Caco-2 (cell line): ENCODE results near the gene NPR1. TPM values are rescaled to one million over a fixed set of nuclear protein-coding genes. Genes with fewer than 3 reads are reported as not detected.

ENCODE experiments used
- BruUV-seq: library from RNA; stranded (reverse); fragments of 400-500 nt; replicated peaks from 2 replicates; lab custom pipeline; 2021; lab: Mats Ljungman, UMichigan
- CTCF ChIA-PET: fragments of 300-600 bp; sonication (Branson Sonifier 250); formaldehyde crosslinking; loops from one replicate; lab custom pipeline; 2022; ENCODE audit warnings: antibody characterized with exemption; lab: Charles Lee
- POLR2A ChIA-PET: fragments of 300-600 bp; sonication (Branson Sonifier 250); formaldehyde crosslinking; loops from one replicate; lab custom pipeline; 2022; ENCODE audit warnings: antibody characterized with exemption; lab: Charles Lee
- DNase-seq, 2 experiments: peaks; one replicate each; pipeline versions ENCODE4 v3.0.0 to v3.0.0-alpha.2; 2020 to 2022
- H3K27me3 ChIP-seq: replicated peaks from 2 replicates; pipeline ENCODE4 v1.6.0; 2011; ENCODE audit warnings: low read length; ENCODE audit not compliant: control insufficient read depth, insufficient read depth
- H3K36me3 ChIP-seq: 2 replicates; pipeline ENCODE4 v1.5.1; 2011; ENCODE audit warnings: low read length; ENCODE audit not compliant: control insufficient read depth, insufficient read depth
- H3K4me1 ChIP-seq: fragments of 250-450 bp; sonication (Bioruptor Pico); 2 replicates; pipeline ENCODE4 v1.5.1; 2020; ENCODE audit warnings: mild to moderate bottlenecking
- H3K4me3 ChIP-seq: 2 replicates; pipeline ENCODE4 v1.5.1; 2011; ENCODE audit warnings: low read depth, mild to moderate bottlenecking, control low read depth, low read length
- H3K9me3 ChIP-seq: fragments of 250-450 bp; sonication (Bioruptor Pico); 2 replicates; pipeline ENCODE4 v1.5.1; 2020; ENCODE audit warnings: mild to moderate bottlenecking, moderate library complexity
- H3K27ac Mint-ChIP-seq: one replicate; pipeline ENCODE4 v1.8.0; 2022; ENCODE audit warnings: mixed read lengths; ENCODE audit not compliant: unreplicated experiment
- H3K27me3 Mint-ChIP-seq: one replicate; pipeline ENCODE4 v1.8.0; 2022; ENCODE audit warnings: mixed read lengths; ENCODE audit not compliant: insufficient read depth, unreplicated experiment
- H3K36me3 Mint-ChIP-seq: one replicate; pipeline ENCODE4 v1.8.0; 2022; ENCODE audit warnings: mild to moderate bottlenecking, mixed read lengths; ENCODE audit not compliant: insufficient read depth, unreplicated experiment
- H3K4me1 Mint-ChIP-seq: one replicate; pipeline ENCODE4 v1.8.0; 2022; ENCODE audit warnings: low read depth, mixed read lengths; ENCODE audit not compliant: unreplicated experiment
- H3K4me3 Mint-ChIP-seq: one replicate; pipeline ENCODE4 v1.8.0; 2022; ENCODE audit warnings: mild to moderate bottlenecking, moderate library complexity, mixed read lengths; ENCODE audit not compliant: unreplicated experiment
- H3K9me3 Mint-ChIP-seq: one replicate; pipeline ENCODE4 v1.8.0; 2022; ENCODE audit warnings: mixed read lengths; ENCODE audit not compliant: unreplicated experiment
- intact Hi-C: fragments of 100-400 bp; cut with micrococcal nuclease; formaldehyde crosslinking; loops from one replicate; pipeline ENCODE4 v1.10.0; 2022; ENCODE audit not compliant: unreplicated experiment
- total RNA-seq: library from RNA; stranded (reverse); gene quantifications from 2 replicates; pipeline ENCODE4 v1.2.3, GENCODE V29; 2022
- TF ChIP-seq, protein P1 (sequence below), 2 experiments: fragments of 200-600 bp in 1 of 2; IDR thresholded peaks; 1 replicate in 1 of 2; 2 replicates in 1 of 2; pipeline versions ENCODE4 v1.5.1 to v1.8.0; 2011 to 2022; ENCODE audit warnings: antibody characterized with exemption in 1 of 2, control low read depth in 1 of 2, inconsistent platforms in 1 of 2, low read depth in 1 of 2, low read length in 1 of 2, mild to moderate bottlenecking in 1 of 2, moderate library complexity in 1 of 2; ENCODE audit not compliant: insufficient read depth in 1 of 2, severe bottlenecking in 1 of 2, unreplicated experiment in 1 of 2

Gene NPR1
- total RNA-seq, 1 experiment from 2014 or later, result 1.4 TPM

DNA sequence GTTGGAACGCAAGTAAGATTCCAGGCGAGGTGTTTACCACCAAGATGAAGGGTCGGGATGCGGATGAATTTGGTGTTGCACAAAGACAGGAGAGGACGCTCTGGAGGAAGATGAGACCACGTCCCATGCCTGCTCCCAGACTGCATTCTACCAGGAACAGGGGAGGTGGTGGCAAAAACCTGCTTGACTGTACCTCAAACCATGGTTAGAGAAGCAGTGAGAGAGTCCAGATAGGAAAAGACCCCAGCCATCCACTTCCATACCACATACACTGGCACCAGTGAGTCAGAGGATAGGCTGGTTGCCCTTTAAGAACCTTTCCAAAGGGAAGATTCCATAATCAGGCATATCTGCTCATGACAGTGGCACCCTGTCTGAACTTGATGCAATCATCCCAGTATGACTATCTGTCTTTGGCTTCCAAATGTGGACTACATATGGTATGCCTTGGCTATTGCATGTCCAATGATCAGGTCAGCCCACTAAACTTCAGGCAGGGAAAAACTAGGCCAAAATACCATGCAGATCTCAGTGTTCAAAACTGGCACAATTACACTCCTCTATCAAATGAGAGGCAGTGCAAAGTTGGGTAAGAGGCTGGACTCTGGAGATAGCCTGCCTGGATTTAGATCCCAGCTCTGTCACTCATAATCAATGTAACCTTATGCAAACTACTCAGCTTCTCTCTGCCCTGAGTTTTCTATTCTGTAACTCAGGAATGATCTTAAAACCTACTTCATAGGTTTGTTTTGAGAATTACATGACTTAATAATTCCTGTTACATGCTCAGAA, 20.6 kb downstream of the NPR1 start:
- Histone ChIP-seq H3K27me3 (no peaks in the 10 kb centered on the region), H3K9me3 (no peaks in the 10 kb centered on the region), H3K4me3 (no peak overlapping the region), H3K4me1 (peaks cover 13% of the 10 kb centered on the region), H3K36me3 (no peaks in the 10 kb centered on the region)
- no TSS peak for BruUV-seq
- TF ChIP-seq, protein P1, sequence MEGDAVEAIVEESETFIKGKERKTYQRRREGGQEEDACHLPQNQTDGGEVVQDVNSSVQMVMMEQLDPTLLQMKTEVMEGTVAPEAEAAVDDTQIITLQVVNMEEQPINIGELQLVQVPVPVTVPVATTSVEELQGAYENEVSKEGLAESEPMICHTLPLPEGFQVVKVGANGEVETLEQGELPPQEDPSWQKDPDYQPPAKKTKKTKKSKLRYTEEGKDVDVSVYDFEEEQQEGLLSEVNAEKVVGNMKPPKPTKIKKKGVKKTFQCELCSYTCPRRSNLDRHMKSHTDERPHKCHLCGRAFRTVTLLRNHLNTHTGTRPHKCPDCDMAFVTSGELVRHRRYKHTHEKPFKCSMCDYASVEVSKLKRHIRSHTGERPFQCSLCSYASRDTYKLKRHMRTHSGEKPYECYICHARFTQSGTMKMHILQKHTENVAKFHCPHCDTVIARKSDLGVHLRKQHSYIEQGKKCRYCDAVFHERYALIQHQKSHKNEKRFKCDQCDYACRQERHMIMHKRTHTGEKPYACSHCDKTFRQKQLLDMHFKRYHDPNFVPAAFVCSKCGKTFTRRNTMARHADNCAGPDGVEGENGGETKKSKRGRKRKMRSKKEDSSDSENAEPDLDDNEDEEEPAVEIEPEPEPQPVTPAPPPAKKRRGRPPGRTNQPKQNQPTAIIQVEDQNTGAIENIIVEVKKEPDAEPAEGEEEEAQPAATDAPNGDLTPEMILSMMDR (IDR thresholded peaks at IDR 0.05; ENCODE audit: insufficient read depth in 1 of 2, low read depth in 1 of 2, low read length in 1 of 2, severe bottlenecking in 1 of 2, unreplicated experiment in 1 of 2), result no peak
- peaks cover 10% of the 10 kb centered on the region for H3K4me1 Mint-ChIP-seq
- ChIA-PET POLR2A (interaction anchor here (0.7 kb wide), 1 partner anchor 36 kb away, joined by 3 read pairs; no protein-coding TSS in a partner anchor), CTCF (no interaction called here)
- no peak for DNase-seq
- H3K9me3 Mint-ChIP-seq, result no peaks in the 10 kb centered on the region
- intact Hi-C loops, result no loop called here
- H3K36me3 Mint-ChIP-seq, result no peaks in the 10 kb centered on the region
- H3K27ac Mint-ChIP-seq, result no peak overlapping the region
- no peaks in the 10 kb centered on the region for H3K27me3 Mint-ChIP-seq
- H3K4me3 Mint-ChIP-seq, result no peak overlapping the region

- no TSS peak for BruUV-seq
- POLR2A ChIA-PET, result interaction anchor here (0.7 kb wide), 1 partner anchor 36 kb away, joined by 3 read pairs; no protein-coding TSS in a partner anchor
These were observed 21.3 kb downstream of the NPR1 start for GRCh38 chr1:153699768-153700167.

DNA sequence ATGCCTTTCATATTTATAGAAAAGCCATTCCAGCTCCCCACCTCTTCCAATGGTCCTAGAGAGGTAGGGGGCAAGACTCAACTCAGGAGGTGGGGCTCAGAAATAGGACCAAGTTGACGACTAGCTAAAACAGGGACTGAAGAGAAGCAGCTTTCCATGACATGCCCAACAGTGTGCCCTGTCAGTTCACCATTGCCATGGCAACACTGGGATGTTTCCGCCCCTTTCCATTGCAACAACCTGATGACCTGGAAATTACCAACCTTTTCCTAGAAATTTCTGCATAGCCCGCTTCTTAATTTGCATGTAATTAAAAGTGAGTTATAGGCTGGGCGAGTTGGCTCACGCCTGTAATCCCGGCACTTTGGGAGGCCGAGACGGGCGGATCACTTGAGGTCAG, 27.0 kb downstream of the NPR1 start:
- TF ChIP-seq, protein P1 (IDR thresholded peaks at IDR 0.05; ENCODE audit: insufficient read depth in 1 of 2, low read depth in 1 of 2, low read length in 1 of 2, severe bottlenecking in 1 of 2, unreplicated experiment in 1 of 2), result no peak
- intact Hi-C loops, result no loop called here
- BruUV-seq, result no TSS peak
- no peaks in the 10 kb centered on the region for H3K27me3 Mint-ChIP-seq
- Histone ChIP-seq H3K36me3 (no peaks in the 10 kb centered on the region), H3K9me3 (no peaks in the 10 kb centered on the region), H3K27me3 (no peaks in the 10 kb centered on the region), H3K4me1 (no peaks in the 10 kb centered on the region), H3K4me3 (no peak overlapping the region)
- no peak overlapping the region for H3K27ac Mint-ChIP-seq
- POLR2A ChIA-PET, result no interaction called here
- DNase-seq, result no peak
- H3K9me3 Mint-ChIP-seq, result no peaks in the 10 kb centered on the region
- H3K36me3 Mint-ChIP-seq, result no peaks in the 10 kb centered on the region
- CTCF ChIA-PET, result no interaction called here
- H3K4me3 Mint-ChIP-seq, result no peak overlapping the region
- peaks cover 7% of the 10 kb centered on the region for H3K4me1 Mint-ChIP-seq

More at GRCh38 chr1:153699768-153700167, 21.3 kb downstream of the NPR1 start:
- CTCF ChIA-PET, result no interaction called here
- no peak for DNase-seq
- Mint-ChIP-seq H3K9me3 (no peaks in the 10 kb centered on the region), H3K36me3 (no peaks in the 10 kb centered on the region), H3K27ac (no peak overlapping the region), H3K27me3 (no peaks in the 10 kb centered on the region), H3K4me1 (peaks cover 10% of the 10 kb centered on the region), H3K4me3 (no peak overlapping the region)
- TF ChIP-seq, protein P1 (IDR thresholded peaks at IDR 0.05; ENCODE audit: insufficient read depth in 1 of 2, low read depth in 1 of 2, low read length in 1 of 2, severe bottlenecking in 1 of 2, unreplicated experiment in 1 of 2), result no peak
- no peak overlapping the region for H3K4me3 ChIP-seq
- intact Hi-C loops, result no loop called here
- no peaks in the 10 kb centered on the region for H3K36me3 ChIP-seq
- peaks cover 13% of the 10 kb centered on the region for H3K4me1 ChIP-seq
- H3K9me3 ChIP-seq, result no peaks in the 10 kb centered on the region
- no peaks in the 10 kb centered on the region for H3K27me3 ChIP-seq
